Choroid plexus epithelial cell (primary cell): ENCODE results near the gene SNX25.

Experiments used
- DNase-seq: peaks from one replicate; pipeline ENCODE4 v3.0.0-alpha.2; 2010; ENCODE audit warnings: low read depth
- H3K4me3 ChIP-seq: 2 replicates; pipeline ENCODE4 v1.5.1; 2011; ENCODE audit warnings: low read depth, mild to moderate bottlenecking, control low read depth, low read length, moderate library complexity
- CTCF ChIP-seq: conservative IDR thresholded peaks from 2 replicates; pipeline ENCODE4 v1.5.1; 2011; ENCODE audit warnings: low read depth, mild to moderate bottlenecking, control low read depth, inconsistent platforms, low read length, moderate library complexity

The SNX25 gene

GRCh38 chr4:185183622-185184281 lies 25.6 kb upstream of the SNX25 start:
- H3K4me3 ChIP-seq = no peak overlapping the region
- TF ChIP-seq CTCF = peak; percentile 91
- DNase-seq = peak; percentile 97

- no peak for TF ChIP-seq CTCF
- H3K4me3 ChIP-seq = no peak overlapping the region
- no peak for DNase-seq
Measured at GRCh38 chr4:185186769-185187168, 22.6 kb upstream of the SNX25 start.

- DNase-seq = no peak
- TF ChIP-seq CTCF = no peak
- H3K4me3 ChIP-seq = no peak overlapping the region
Measured at GRCh38 chr4:185189606-185190305, 19.6 kb upstream of the SNX25 start.

GRCh38 chr4:185190306-185190856 lies 19.0 kb upstream of the SNX25 start:
- H3K4me3 ChIP-seq = no peak overlapping the region
- no peak for TF ChIP-seq CTCF

GRCh38 chr4:185192059-185192458 lies 17.3 kb upstream of the SNX25 start:
- DNase-seq = no peak
- TF ChIP-seq CTCF = no peak
- no peak overlapping the region for H3K4me3 ChIP-seq

More at GRCh38 chr4:185190306-185190856, 19.0 kb upstream of the SNX25 start:
- no peak for DNase-seq

GRCh38 chr4:185194924-185195888 lies 14.2 kb upstream of the SNX25 start:
- no peak for TF ChIP-seq CTCF
- DNase-seq = no peak
- H3K4me3 ChIP-seq = no peak overlapping the region
